IPS DF 6.9 (cell line): ENCODE measurements around the gene TMEM120B.
A peak's percentile ranks its signal among the peaks of the same experiment; 100 is the strongest.

ENCODE experiments used
- DNase-seq: peaks from one replicate; pipeline ENCODE4 v3.0.0-alpha.2; 2013; ENCODE audit warnings: low read depth, low spot score
- H3K27ac ChIP-seq: one replicate; pipeline ENCODE4 v1.5.1; 2013; ENCODE audit warnings: low read length, control low read depth
- H3K27me3 ChIP-seq: 2 replicates; pipeline ENCODE4 v1.6.1; 2013; ENCODE audit warnings: mild to moderate bottlenecking, low read length; ENCODE audit not compliant: control insufficient read depth, insufficient read depth
- H3K36me3 ChIP-seq: 2 replicates; pipeline ENCODE4 v1.6.1; 2013; ENCODE audit warnings: low read length; ENCODE audit not compliant: control insufficient read depth, insufficient read depth
- H3K4me1 ChIP-seq: 2 replicates; pipeline ENCODE4 v1.6.1; 2013; ENCODE audit warnings: low read length; ENCODE audit not compliant: control insufficient read depth, insufficient read depth
- H3K4me3 ChIP-seq: 2 replicates; pipeline ENCODE4 v1.5.1; 2013; ENCODE audit warnings: mild to moderate bottlenecking, low read length
- H3K9me3 ChIP-seq: 2 replicates; pipeline ENCODE4 v1.6.1; 2013; ENCODE audit warnings: low read length, inconsistent platforms; ENCODE audit not compliant: control insufficient read depth, insufficient read depth
- WGBS: extraction: QIAGEN DNeasy Blood & Tissue Kit; methylation state at CpG from one replicate; pipeline ENCODE4 v1.1.7; 2013; ENCODE audit warnings: mixed read lengths, missing lambda C conversion rate; ENCODE audit not compliant: insufficient read length, insufficient coverage; 5-methylcytosine and 5-hydroxymethylcytosine counted together

The TMEM120B gene

DNA sequence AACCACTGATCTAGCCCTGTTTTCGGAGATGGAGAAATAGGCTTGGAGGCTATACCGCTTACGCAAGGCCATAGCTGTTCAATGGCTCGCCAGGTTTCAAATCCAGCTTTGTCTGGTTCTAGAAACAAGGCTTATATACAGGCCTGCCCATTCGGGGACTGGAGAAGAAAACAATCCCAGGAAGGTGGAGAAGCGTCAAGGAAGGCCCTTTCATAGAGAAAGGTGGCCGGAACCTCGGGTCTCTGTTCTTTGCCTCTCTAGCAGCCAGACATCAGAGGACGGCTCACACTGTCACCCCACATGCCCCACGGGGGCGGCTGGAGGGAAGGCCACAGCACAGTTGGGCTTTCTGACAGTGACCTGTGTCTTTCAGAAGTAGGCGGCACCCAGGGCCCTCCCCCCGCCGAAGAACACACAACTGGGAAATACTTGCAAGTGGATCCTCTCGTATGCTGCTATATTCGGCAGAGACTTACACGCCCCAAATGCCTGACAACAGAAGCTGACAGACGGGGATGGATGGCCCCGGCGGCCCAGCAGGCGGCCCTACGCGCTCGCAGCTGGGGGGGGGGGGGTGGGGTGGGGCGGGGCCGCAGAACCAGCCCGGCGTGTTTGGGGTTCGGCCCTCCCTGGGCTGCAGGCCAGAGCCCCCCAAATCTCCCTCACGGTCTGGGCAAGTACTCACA lies 86.7 kb downstream of the TMEM120B start:
- WGBS, result no CpG with 5 or more reads among the region's 30 CpGs

DNA sequence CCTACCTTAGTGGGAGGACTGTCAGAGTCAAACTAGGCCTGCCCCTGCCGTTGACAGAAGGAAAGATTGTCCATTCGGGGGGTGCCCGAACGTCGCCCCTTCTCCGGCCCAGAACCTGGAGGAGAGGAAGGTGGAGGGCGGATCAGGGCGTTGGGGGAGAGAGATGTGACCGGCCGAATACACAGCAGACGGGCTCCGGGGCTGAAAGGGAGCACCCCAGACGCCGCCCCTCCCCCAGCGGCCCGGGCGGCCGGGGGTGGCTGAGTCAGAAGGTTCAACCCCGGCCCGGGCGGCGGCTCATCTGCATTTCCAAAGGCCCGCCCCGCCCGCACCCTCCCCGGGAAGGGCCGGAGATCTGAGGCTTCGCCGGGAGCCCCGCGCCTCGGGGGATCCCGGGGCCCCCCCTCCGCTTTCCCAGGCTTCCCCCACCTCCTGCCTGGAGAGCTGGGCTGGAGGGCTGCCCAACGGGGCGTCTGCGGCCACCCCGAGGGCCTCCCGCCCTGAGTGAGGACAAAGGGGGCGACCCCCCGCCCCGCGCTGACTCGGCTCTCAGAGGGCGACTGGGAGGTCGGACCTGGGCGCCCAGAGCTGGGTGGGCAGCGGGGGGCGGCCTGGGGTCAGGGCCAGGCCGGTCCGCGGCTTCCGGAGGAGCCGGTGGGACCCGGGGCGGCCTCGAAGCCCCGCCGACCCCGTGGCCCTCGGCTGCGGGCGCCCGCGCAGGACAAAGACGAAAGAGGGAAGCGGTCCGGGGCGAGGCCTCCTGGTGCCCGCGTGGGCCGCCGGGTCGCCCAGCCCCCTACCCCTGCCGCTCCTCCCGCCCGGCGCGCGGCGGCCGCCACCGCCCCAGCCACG lies 87.5 kb downstream of the TMEM120B start:
- Histone ChIP-seq H3K4me3 (peak overlapping the region; percentile 60; the same call in 1 of the 2 replicates), H3K36me3 (peaks cover 4% of the 10 kb centered on the region), H3K9me3 (no peaks in the 10 kb centered on the region), H3K27ac (no peak overlapping the region), H3K27me3 (no peaks in the 10 kb centered on the region), H3K4me1 (peaks cover 11% of the 10 kb centered on the region)
- no CpG with 5 or more reads among the region's 84 CpGs for WGBS
- DNase-seq, result no peak

More for the DNA sequence above, 86.7 kb downstream of the TMEM120B start:
- Histone ChIP-seq H3K4me3 (peak overlapping the region; percentile 60; the same call in 1 of the 2 replicates), H3K27me3 (no peaks in the 10 kb centered on the region), H3K9me3 (no peaks in the 10 kb centered on the region), H3K36me3 (peaks cover 4% of the 10 kb centered on the region), H3K27ac (no peak overlapping the region), H3K4me1 (peaks cover 11% of the 10 kb centered on the region)
- DNase-seq, result no peak

DNA sequence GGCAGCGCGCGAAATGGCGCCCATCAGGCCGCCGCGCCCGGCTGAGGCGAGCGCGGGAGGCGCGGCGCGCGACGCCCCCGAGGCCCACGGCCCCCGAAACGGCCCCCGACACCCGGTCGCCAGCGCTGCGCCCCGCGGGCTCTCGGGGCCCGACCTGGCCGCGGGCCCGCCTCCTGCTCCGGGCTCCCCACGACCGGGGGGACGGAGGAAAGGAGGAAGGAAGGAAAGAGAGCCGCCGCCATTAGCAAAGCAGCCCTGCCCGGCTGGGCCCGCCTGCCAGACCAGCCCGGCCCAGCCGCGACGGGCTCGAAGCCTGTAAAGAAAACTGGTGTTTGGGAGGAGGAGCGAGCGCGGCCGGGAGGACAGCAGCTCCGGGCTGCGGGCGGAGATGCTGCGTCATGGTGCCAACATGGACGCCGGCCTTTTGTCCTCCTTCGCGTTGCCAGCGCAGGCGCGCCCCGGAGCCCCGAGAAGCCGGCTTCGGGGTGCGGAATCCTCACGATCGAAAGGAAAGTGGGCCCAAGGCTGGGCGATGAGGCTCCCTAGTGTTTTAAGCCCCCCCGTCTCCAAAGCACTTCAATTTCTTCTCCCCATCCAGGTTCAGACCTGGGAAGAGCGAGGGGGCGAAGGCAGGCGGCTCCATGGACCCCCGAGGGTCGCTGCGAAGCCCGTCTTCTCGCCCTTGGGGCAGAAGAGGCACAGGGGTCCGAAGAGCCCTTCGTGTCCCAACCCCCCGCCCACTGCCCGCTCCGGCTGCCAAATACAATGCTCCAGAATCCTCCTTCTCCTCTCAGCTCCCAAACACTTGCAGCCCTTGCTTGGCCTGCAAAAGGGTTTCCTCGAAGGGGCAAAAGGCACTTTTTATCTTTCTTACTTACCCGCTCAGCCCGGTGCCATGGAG lies 88.4 kb downstream of the TMEM120B start:
- H3K9me3 ChIP-seq, result no peaks in the 10 kb centered on the region
- no CpG with 5 or more reads among the region's 86 CpGs for WGBS
- peaks cover under 1% of the 10 kb centered on the region for H3K36me3 ChIP-seq
- no peaks in the 10 kb centered on the region for H3K27me3 ChIP-seq
- H3K27ac ChIP-seq, result no peak overlapping the region
- DNase-seq, result no peak
- H3K4me3 ChIP-seq, result peak overlapping the region; percentile 60
- H3K4me1 ChIP-seq, result peaks cover 13% of the 10 kb centered on the region

DNA sequence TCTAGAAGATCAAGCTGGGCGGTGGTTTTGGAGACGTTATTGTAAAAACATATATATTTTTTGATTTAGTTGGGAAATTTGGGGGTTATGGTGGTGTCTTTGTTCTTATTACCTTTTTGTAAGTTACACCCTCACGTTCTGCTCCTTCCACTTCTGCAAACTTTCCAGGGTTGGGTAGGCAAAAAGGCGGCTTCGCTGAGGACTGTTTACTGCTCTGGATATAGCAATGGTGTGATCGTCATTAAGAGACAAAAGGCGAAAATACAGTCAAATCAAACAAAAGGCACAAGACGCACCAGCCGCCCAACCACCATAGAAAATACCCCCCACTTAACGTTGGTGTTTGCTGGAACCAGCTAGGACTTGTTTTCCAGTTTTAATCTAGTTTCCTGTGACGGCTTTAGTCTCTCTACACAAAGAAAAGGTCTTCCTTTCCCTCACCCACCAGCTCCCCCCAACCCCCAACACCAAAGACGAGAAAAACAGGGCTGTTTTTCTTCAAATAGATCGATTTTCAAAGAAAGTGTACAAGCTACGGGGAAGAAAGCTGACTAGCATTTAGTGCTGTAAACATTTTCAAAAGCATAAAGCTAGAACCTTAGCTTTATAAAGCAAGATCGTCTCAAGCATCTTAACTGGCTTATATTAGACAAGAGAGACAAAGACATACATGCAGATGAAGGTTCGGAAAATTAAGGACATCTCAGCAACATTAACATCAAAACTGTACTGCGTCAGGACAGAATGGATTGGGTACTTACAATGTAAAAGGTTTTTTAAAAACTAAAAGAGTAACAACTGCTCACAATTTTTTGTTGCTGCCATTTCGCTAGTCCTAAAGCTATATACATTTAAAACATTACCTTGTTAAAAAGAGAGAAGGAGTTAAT lies 89.3 kb downstream of the TMEM120B start:
- H3K27me3 ChIP-seq, result no peaks in the 10 kb centered on the region
- no peaks in the 10 kb centered on the region for H3K36me3 ChIP-seq
- DNase-seq, result no peak
- H3K27ac ChIP-seq, result no peak overlapping the region
- H3K9me3 ChIP-seq, result no peaks in the 10 kb centered on the region
- H3K4me3 ChIP-seq, result peak overlapping the region; percentile 60; the same call in 1 of the 2 replicates
- H3K4me1 ChIP-seq, result peaks cover 13% of the 10 kb centered on the region
- 100% methylated on average over 2 of the region's 18 CpGs for WGBS

DNA sequence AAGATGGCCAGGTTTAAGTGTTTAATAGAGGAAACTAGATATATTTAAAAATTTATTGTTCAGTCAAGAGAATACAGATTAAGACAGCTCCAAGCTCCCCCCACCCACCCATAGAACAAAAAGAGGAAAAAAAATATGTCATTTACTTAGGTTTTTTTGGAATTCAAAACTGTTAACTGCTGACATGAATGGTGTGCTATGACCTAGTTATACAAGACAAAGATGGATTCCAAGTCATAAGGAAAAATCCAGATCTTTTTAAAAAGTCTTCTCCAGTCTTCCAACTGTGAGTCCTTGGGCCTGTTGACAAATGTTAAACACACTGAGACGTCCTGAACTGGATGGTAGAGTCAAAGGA lies 89.9 kb downstream of the TMEM120B start:
- Histone ChIP-seq H3K27ac (no peak overlapping the region), H3K27me3 (no peaks in the 10 kb centered on the region), H3K4me3 (peak overlapping the region; percentile 42; the same call in 1 of the 2 replicates), H3K4me1 (peaks cover 10% of the 10 kb centered on the region), H3K36me3 (no peaks in the 10 kb centered on the region), H3K9me3 (no peaks in the 10 kb centered on the region)
- no peak for DNase-seq
- WGBS, result no CpG with 5 or more reads among the region's 1 CpG

DNA sequence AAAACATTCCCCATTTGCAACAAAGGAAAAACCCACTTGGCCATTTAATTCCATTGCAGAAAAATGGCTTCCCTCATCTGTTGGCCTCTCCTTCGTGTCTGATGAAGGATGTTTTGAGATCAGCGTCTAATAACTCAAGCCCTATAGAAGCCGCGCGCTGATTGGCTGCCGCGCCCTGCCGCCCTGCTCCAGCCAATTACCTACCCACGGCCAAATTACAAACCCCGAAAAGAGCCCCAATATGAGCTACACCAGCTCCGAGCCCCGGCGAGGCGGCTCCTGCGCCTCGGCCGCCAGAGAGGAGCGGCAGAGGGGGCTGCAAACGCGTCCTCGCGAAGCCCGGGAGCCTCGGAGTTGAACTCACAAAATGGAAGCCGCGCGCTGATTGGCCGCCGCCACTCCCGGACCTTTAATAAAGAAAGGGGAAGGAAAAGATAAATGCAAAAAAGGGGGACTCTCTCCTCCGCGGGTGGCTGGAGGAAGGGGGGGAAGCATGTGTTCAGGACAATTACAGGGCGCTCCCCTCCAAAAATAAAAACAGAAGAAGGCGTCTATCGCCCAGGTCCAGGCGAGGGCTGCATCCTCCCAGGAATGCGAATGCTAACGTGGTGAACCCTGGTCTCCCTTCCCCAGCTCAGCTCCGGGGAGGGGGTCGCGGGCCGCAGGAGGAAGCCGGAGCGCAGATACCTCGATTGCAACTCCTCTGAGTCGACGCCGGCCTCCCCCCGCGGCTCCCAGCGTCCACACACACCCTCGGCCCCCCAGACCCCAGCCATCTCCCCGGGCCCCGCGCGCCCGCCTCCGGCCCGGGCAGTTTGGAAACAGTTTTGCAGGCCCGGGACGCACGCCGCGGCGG lies 90.5 kb downstream of the TMEM120B start:
- H3K4me1 ChIP-seq, result peaks cover 6% of the 10 kb centered on the region; the same call in 1 of the 2 replicates
- H3K9me3 ChIP-seq, result no peaks in the 10 kb centered on the region
- H3K27me3 ChIP-seq, result no peaks in the 10 kb centered on the region
- WGBS, result no CpG with 5 or more reads among the region's 65 CpGs
- H3K4me3 ChIP-seq, result peak overlapping the region; percentile 42; the same call in 1 of the 2 replicates
- DNase-seq, result no peak
- no peak overlapping the region for H3K27ac ChIP-seq
- no peaks in the 10 kb centered on the region for H3K36me3 ChIP-seq

DNA sequence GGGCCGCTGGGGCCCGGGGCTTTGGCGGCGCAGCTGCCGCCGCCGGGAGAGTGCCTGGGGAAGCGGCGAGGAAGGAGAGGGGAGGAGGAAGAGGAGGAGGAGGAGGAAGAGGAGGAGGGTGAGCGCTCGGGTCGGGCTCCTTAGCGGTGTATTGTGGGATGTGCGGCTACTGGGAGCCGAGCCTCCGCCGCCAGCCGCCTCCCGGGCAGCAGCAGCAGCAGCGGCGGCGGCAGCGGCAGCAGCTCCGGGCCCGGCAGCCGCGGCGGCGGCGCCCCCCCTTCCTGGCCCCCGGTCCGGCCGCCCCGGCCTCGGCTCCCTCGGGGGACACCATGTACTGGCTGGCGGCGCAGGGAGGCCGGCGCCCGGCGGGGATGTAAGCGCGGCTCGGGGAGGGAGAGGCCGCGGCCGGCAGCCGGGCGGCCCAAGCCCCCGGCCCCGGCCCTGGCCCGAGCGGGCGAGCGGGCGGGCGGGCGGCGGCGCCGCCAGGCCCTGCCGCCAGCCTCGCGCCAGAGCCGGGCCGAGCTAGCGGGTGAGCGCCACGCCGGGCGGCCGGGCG lies 91.4 kb downstream of the TMEM120B start, which contains the start of gene SETD1B:
TSS of gene SETD1B (plus strand) at position 149 of the 556 bp plus-strand sequence. CDS start 729 bp downstream, outside the sequence.
- DNase-seq, result no peak
- Histone ChIP-seq H3K4me1 (peaks cover 4% of the 10 kb centered on the region; the same call in 1 of the 2 replicates), H3K9me3 (no peaks in the 10 kb centered on the region)

DNA sequence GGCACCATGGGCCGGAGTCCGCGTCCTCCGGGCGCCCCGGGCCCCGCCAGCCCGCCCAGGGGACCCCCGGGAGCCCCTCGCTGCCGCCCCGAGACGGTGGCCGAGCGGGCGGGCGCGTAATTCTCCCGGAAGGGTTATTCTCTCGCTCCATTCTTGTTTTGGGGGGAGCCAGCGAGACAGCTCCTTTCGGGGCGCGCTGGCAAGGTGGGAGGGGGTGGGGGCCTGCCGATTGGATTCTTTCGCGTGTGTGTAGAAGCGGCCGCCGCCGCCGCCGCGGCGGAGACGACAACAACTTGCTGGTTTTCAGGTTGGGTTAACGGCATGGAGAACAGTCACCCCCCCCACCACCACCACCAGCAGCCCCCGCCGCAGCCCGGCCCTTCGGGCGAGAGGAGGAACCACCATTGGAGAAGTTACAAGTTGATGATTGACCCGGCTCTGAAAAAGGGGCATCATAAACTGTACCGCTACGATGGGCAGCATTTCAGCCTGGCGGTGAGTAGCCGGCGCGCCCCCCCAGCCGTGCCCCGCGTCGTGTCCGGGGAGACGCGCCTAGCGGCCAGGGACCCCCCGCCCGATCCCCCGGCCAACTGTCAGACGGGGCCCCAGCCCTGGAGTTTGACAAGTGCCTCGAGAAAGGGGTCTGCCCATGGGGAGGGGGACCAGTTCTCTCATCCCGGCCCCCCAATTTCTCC lies 92.0 kb downstream of the TMEM120B start:
- Histone ChIP-seq H3K4me1 (peaks cover 4% of the 10 kb centered on the region; the same call in 1 of the 2 replicates), H3K27ac (no peak overlapping the region), H3K36me3 (peaks cover 3% of the 10 kb centered on the region; the same call in 1 of the 2 replicates), H3K4me3 (peak overlapping the region; percentile 42; the same call in 1 of the 2 replicates), H3K27me3 (no peaks in the 10 kb centered on the region), H3K9me3 (no peaks in the 10 kb centered on the region)
- no CpG with 5 or more reads among the region's 63 CpGs for WGBS
- no peak for DNase-seq

More for the DNA sequence above, 91.4 kb downstream of the TMEM120B start, which contains the start of gene SETD1B:
- Histone ChIP-seq H3K27me3 (no peaks in the 10 kb centered on the region), H3K27ac (no peak within 1 kb of the TSS), H3K4me3 (peak within 1 kb of the TSS; percentile 42; the same call in 1 of the 2 replicates), H3K36me3 (no peaks in the 10 kb centered on the region)
- no CpG with 5 or more reads among the region's 74 CpGs for WGBS
